ENCODE results near the gene KMT2E.

Gene KMT2E

DNA sequence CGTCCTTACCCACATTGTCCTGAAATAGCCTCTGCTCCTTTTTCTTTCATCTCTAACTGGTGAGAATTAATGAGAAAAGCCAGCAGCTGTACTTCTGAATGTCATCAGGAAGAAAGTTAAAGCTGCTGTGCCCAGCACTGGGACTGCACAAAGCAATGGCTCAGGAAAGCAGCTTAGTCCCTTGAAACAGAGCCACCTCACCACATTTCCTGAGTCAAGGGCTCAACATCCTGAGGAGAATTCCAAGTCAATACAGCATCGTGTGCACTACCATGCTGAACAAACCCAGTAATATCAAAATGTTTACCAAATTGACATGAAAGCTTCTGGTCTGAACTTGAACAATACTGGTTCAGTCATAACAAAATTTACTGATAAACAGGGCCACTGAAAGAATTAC is 140.1 kb downstream of the KMT2E start:
- peaks cover 0 to 6% (median 0%) of the 10 kb centered on the region in 3 donors for H3K36me3 ChIP-seq
- no peak overlapping the region for H3K27ac ChIP-seq
- H3K4me3 ChIP-seq, result no peak overlapping the region
- intact Hi-C loops (cut with DNase I; ENCODE audit: low total_unique reads), result no loop called here
- H3K9me3 ChIP-seq, result no peaks in the 10 kb centered on the region
- no peak for DNase-seq
- no peaks in the 10 kb centered on the region for H3K4me1 ChIP-seq
- TF ChIP-seq, protein P1, sequence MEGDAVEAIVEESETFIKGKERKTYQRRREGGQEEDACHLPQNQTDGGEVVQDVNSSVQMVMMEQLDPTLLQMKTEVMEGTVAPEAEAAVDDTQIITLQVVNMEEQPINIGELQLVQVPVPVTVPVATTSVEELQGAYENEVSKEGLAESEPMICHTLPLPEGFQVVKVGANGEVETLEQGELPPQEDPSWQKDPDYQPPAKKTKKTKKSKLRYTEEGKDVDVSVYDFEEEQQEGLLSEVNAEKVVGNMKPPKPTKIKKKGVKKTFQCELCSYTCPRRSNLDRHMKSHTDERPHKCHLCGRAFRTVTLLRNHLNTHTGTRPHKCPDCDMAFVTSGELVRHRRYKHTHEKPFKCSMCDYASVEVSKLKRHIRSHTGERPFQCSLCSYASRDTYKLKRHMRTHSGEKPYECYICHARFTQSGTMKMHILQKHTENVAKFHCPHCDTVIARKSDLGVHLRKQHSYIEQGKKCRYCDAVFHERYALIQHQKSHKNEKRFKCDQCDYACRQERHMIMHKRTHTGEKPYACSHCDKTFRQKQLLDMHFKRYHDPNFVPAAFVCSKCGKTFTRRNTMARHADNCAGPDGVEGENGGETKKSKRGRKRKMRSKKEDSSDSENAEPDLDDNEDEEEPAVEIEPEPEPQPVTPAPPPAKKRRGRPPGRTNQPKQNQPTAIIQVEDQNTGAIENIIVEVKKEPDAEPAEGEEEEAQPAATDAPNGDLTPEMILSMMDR (IDR thresholded peaks at IDR 0.05), result no peak
- H3K27me3 ChIP-seq, result no peaks in the 10 kb centered on the region

DNA sequence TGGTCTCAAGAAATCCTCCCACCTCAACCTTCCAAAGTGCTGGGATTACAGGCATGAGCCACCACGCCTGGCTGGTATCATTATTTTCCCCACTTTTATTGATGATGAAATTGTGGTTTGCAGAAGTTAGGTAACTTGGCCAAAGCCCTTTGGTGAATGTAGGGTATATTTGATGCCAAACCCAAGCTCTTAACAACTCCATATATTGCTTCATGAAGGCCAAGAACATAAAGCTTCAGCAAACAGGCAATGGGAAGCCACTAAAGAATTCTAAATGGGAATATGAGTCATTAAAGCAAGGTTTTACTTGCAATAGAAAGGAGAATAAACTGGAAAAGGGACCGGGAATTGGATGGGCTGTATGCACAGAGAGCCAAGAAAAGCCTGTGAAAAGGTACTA is 142.7 kb downstream of the KMT2E start:
- H3K4me3 ChIP-seq, result no peak overlapping the region
- DNase-seq, result no peak
- TF ChIP-seq, protein P1 (IDR thresholded peaks at IDR 0.05), result no peak
- H3K27me3 ChIP-seq, result no peaks in the 10 kb centered on the region
- H3K27ac ChIP-seq, result no peak overlapping the region
- H3K4me1 ChIP-seq, result no peaks in the 10 kb centered on the region
- H3K36me3 ChIP-seq, result peaks cover 0 to 17% (median 11%) of the 10 kb centered on the region in 3 donors
- H3K9me3 ChIP-seq, result no peaks in the 10 kb centered on the region
- intact Hi-C loops (cut with DNase I; ENCODE audit: low total_unique reads), result no loop called here

DNA sequence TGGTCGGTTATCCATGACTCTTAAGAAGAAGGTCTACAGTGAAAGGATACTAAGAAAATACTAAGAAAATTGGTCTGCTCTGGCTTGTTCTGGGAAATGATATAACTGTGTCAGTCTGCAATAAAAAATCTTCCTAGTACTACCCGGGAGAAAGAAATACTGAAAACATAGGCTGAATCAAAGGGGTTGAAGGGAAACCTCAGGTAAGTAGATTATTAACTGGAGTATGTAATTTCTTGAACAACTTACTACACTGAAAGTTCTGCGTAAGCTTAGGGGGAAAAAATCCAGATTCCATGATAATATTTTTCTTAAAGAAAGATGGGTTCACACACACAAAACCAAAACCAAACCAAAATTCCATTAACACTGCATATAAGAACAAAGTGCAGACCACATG is 143.3 kb downstream of the KMT2E start:
- DNase-seq, result no peak
- Histone ChIP-seq H3K27ac (no peak overlapping the region), H3K36me3 (peaks cover 0 to 17% (median 11%) of the 10 kb centered on the region in 3 donors), H3K4me3 (no peak overlapping the region), H3K4me1 (no peaks in the 10 kb centered on the region), H3K27me3 (no peaks in the 10 kb centered on the region), H3K9me3 (no peaks in the 10 kb centered on the region)
- TF ChIP-seq, protein P1 (IDR thresholded peaks at IDR 0.05), result no peak
- intact Hi-C loops (cut with DNase I; ENCODE audit: low total_unique reads), result no loop called here

DNA sequence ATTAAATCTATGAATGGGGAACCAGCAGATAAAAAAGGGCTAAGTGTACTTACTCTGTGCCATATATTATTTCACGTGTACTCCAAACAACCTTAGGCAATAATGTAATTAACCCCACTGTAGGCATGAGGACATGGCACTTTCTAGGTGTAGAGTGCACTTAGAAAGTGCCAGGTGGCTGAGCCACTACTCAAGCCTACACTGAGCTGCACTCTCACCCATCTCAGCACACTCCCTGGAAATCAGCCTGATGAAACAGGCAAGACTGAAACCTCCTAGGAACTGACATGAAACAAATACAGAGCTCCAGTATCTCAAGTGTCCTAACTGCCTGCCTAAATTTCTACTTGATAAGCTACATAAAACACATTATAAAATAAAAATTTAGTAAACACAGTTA is 147.4 kb downstream of the KMT2E start:
- H3K27me3 ChIP-seq, result no peaks in the 10 kb centered on the region
- TF ChIP-seq, protein P1 (IDR thresholded peaks at IDR 0.05), result no peak

More for the DNA sequence above, 147.4 kb downstream of the KMT2E start:
- H3K4me3 ChIP-seq, result no peak overlapping the region
- no peaks in the 10 kb centered on the region for H3K9me3 ChIP-seq
- intact Hi-C loops (cut with DNase I; ENCODE audit: low total_unique reads), result no loop called here
- no peak for DNase-seq
- H3K36me3 ChIP-seq, result peaks cover 11 to 39% (median 25%) of the 10 kb centered on the region in 3 donors
- no peak overlapping the region for H3K27ac ChIP-seq
- no peaks in the 10 kb centered on the region for H3K4me1 ChIP-seq
